Activated CD4-positive, CD25-positive, alpha-beta regulatory T cell treated with anti-CD3 and anti-CD28 coated beads, Interleukin-2, amount 50 U/mL, for 24 hours (primary cell): ENCODE measurements around the gene DLGAP1.

Source experiments
- ATAC-seq, 2 donors: fragments of 150-1000 bp; cut with Tn5 transposase; one replicate each; pipeline ENCODE4 v1.10.0; 2021; ENCODE audit warnings: mild to moderate bottlenecking in 1 of 2, moderate library complexity in 1 of 2

DLGAP1 gene

GRCh38 chr18:4285525-4285924 lies 169.6 kb downstream of the DLGAP1 start:
- ATAC-seq: no peak

GRCh38 chr18:4284528-4284927 lies 170.6 kb downstream of the DLGAP1 start:
- ATAC-seq: no peak

- no peak for ATAC-seq
Observed at GRCh38 chr18:4283746-4284291, 171.3 kb downstream of the DLGAP1 start.

- ATAC-seq: no peak
Observed at GRCh38 chr18:4282954-4283353, 172.2 kb downstream of the DLGAP1 start.

GRCh38 chr18:4276953-4277585 lies 178.0 kb downstream of the DLGAP1 start:
- ATAC-seq: no peak

GRCh38 chr18:4271952-4272351 lies 183.2 kb downstream of the DLGAP1 start:
- ATAC-seq: no peak

GRCh38 chr18:4270988-4271387 lies 184.1 kb downstream of the DLGAP1 start:
- no peak for ATAC-seq

GRCh38 chr18:4270016-4270415 lies 185.1 kb downstream of the DLGAP1 start:
- peak; percentile 46 to 51 for ATAC-seq

- no peak for ATAC-seq
Observed at GRCh38 chr18:4267641-4268040, 187.5 kb downstream of the DLGAP1 start.

- ATAC-seq: no peak
Observed at GRCh38 chr18:4264347-4264791, 190.7 kb downstream of the DLGAP1 start.

GRCh38 chr18:4260107-4260506 lies 195.0 kb downstream of the DLGAP1 start:
- peak; percentile 53 to 63 for ATAC-seq

- peak in 1 of 2 donors; percentile 48 for ATAC-seq
Observed at GRCh38 chr18:4256766-4257417, 198.2 kb downstream of the DLGAP1 start.

- no peak for ATAC-seq
Observed at GRCh38 chr18:4254840-4255239, 200.3 kb downstream of the DLGAP1 start.

GRCh38 chr18:4252829-4253228 lies 202.3 kb downstream of the DLGAP1 start:
- ATAC-seq: no peak

- no peak for ATAC-seq
Observed at GRCh38 chr18:4251873-4252272, 203.2 kb downstream of the DLGAP1 start.

- no peak for ATAC-seq
Observed at GRCh38 chr18:4251206-4251605, 203.9 kb downstream of the DLGAP1 start.

- ATAC-seq: no peak
Observed at GRCh38 chr18:4250141-4250540, 205.0 kb downstream of the DLGAP1 start.

GRCh38 chr18:4248686-4249085 lies 206.4 kb downstream of the DLGAP1 start:
- ATAC-seq: no peak

- ATAC-seq: no peak
Observed at GRCh38 chr18:4246374-4246773, 208.7 kb downstream of the DLGAP1 start.

GRCh38 chr18:4245456-4245855 lies 209.7 kb downstream of the DLGAP1 start:
- ATAC-seq: no peak

- ATAC-seq: no peak
Observed at GRCh38 chr18:4242431-4243161, 212.5 kb downstream of the DLGAP1 start.

GRCh38 chr18:4241090-4241617 lies 214.0 kb downstream of the DLGAP1 start:
- no peak for ATAC-seq

GRCh38 chr18:4238966-4239365 lies 216.1 kb downstream of the DLGAP1 start:
- ATAC-seq: no peak
